ENCODE measurements around the gene TRMT1. TPM values are rescaled to one million over a fixed set of nuclear protein-coding genes. Genes with fewer than 3 reads are reported as not detected.

TRMT1 gene
- total RNA-seq, 1 donor from 2014 or later = 28.0 TPM

DNA sequence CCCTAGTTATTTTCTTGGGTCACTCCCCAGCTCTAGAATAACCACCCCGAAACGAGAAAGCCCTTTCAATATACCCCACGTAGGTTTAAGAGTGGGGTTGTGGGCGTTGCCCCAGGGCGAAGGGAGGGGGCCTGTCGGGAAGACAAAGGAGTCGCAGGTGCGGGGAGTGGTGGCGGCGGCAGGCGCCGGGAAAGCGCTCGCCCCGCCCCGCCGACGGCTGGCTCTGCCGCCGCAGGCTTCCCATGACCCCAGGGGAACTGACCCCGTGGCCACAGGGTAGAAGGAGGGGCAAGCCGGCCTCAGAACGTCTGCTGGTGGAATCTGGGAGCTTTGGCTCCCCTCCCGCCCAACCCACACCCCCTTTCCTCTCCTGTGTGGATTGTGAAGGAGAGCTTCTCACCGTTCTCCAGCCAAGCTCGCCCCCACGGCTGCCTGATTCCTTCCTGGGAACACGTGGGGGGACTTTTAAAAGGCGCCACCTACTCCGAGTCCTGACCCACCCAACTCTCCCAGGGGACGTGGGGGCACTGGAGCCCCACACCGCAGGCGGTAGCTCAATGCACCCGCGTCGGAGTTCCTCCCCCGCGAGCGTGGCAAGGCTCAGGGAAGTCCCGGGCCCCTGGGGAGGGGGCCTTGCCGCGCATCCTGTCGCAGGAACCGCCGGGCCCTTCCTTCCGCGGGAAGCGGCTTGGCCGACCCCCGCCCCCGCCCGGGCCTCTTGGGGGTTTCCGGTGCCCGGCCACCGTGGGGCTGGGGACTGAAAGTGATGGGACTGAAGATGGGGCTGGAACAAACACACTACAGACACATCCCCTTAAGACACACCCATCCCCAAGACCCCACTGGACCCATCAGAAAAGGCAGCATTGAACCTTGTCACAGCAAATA, 39.2 kb upstream of the TRMT1 start:
- H3K9me3 ChIP-seq = no peaks in the 10 kb centered on the region
- no peaks in the 10 kb centered on the region for H3K36me3 ChIP-seq
- H3K27ac ChIP-seq = peak overlapping the region; percentile 98
- TF ChIP-seq CTCF (IDR thresholded peaks at IDR 0.05) (no peak), POLR2AphosphoS5 (IDR thresholded peaks at IDR 0.05; ENCODE audit: insufficient read depth in 1 of 2, low read depth in 1 of 2) (peak in 1 of 2 donors; percentile 51), POLR2A (IDR thresholded peaks at IDR 0.05) (peak in 1 of 2 donors; percentile 20)
- no peaks in the 10 kb centered on the region for H3K27me3 ChIP-seq
- peak in 1 of 2 donors; percentile 92 for DNase-seq (ENCODE audit: extremely low spot score in 2 of 2)
- H3K4me1 ChIP-seq = peaks cover 20% of the 10 kb centered on the region
- intact Hi-C loops (cut with DNase I) = loop anchor here (10.0 kb wide), 1 partner anchor 689 kb away; no protein-coding TSS in a partner anchor
- H3K4me3 ChIP-seq = peak overlapping the region; percentile 82 to 84

DNA sequence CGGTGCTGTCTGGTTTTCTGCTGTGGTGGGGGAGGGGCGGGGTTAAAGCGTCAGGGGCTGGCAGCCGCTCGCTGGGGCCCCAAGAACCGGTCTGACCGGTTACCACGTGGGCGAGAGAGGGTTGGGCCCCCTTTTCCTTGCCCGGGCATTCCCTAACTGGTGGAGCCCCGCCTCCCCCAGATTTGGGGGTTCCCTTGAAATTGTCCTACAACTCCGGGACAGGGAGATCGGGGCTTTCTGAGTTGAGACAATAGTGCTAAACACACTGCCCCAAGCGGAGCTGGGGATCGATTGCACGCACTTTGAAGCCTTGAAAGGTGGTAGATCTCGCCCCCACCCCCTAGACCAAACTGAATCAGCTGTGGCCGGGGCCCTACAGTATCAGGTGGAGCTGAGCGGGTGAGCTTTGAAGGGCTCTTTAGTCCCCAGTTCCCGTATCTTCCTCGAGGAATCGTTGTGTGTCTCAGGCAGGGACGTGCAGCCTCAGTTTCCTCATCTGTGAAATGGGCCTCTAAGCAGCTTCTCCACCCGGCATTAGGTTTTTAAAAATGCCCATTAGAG, 38.5 kb upstream of the TRMT1 start:
- peaks cover 20% of the 10 kb centered on the region for H3K4me1 ChIP-seq
- no peaks in the 10 kb centered on the region for H3K36me3 ChIP-seq
- peak overlapping the region; percentile 82 to 84 for H3K4me3 ChIP-seq
- DNase-seq (ENCODE audit: extremely low spot score in 2 of 2) = peak in 1 of 2 donors; percentile 92
- intact Hi-C loops (cut with DNase I) = loop anchor here (5.0 to 10.0 kb wide), 2 partner anchors 53 to 690 kb away; partner anchors contain the start of gene LYL1
- no peaks in the 10 kb centered on the region for H3K9me3 ChIP-seq
- H3K27ac ChIP-seq = peak overlapping the region; percentile 98
- H3K27me3 ChIP-seq = no peaks in the 10 kb centered on the region
- TF ChIP-seq POLR2A (IDR thresholded peaks at IDR 0.05) (no peak), POLR2AphosphoS5 (IDR thresholded peaks at IDR 0.05; ENCODE audit: insufficient read depth in 1 of 2, low read depth in 1 of 2) (peak in 1 of 2 donors; percentile 26)

GRCh38 chr19:13154241-13154778, 37.8 kb upstream of the TRMT1 start:
- H3K4me3 ChIP-seq = peak overlapping the region; percentile 82 to 84
- H3K36me3 ChIP-seq = no peaks in the 10 kb centered on the region
- H3K27me3 ChIP-seq = no peaks in the 10 kb centered on the region
- DNase-seq (ENCODE audit: extremely low spot score in 2 of 2) = peak in 1 of 2 donors; percentile 99
- H3K27ac ChIP-seq = peak overlapping the region; percentile 98
- intact Hi-C loops (cut with DNase I) = loop anchor here (5.0 to 10.0 kb wide), 2 partner anchors 52 to 690 kb away; partner anchors contain the start of gene LYL1
- no peaks in the 10 kb centered on the region for H3K9me3 ChIP-seq
- H3K4me1 ChIP-seq = peaks cover 24% of the 10 kb centered on the region
- peak in 1 of 2 donors; percentile 93 for TF ChIP-seq POLR2A (IDR thresholded peaks at IDR 0.05)
- TF ChIP-seq CTCF (IDR thresholded peaks at IDR 0.05) = no peak
- peak; percentile 91 to 97 for TF ChIP-seq POLR2AphosphoS5 (IDR thresholded peaks at IDR 0.05; ENCODE audit: insufficient read depth in 1 of 2, low read depth in 1 of 2)

DNA sequence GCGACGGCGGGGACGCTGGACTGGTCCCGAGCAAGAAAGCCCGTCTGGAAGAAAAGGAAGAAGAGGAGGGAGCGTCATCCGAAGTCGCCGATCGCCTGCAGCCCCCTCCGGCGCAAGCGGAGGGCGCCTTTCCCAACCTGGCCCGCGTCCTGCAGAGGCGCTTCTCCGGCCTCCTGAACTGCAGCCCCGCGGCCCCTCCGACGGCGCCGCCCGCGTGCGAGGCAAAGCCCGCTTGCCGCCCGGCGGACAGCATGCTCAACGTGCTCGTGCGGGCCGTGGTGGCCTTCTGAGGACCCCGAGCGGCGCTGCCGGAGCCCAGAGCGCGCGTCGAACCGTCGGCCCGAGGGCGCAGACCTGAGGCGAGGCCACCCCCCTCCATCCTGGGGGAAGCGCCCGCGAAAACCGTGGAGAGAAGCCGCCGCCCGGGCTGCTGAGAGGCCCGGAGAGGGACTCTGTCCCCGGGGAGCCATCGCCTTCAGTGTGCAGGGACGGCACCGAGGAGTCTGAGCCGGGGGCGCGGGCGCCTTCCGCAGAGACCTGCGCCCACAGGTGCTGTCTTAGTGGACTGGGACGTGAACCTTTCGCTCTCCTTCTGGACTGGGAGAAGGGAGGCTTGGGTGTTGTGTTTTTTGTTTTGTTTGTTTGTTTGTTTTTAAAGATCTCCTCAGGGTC, 37.2 kb upstream of the TRMT1 start:
- H3K4me3 ChIP-seq = peak overlapping the region; percentile 82 to 84
- TF ChIP-seq CTCF (IDR thresholded peaks at IDR 0.05) = no peak
- no peak for TF ChIP-seq POLR2AphosphoS5 (IDR thresholded peaks at IDR 0.05; ENCODE audit: insufficient read depth in 1 of 2, low read depth in 1 of 2)
- TF ChIP-seq POLR2A (IDR thresholded peaks at IDR 0.05) = no peak
- H3K4me1 ChIP-seq = peaks cover 30% of the 10 kb centered on the region
- intact Hi-C loops (cut with DNase I) = loop anchor here (5.0 to 10.0 kb wide), 2 partner anchors 51 to 691 kb away; partner anchors contain the start of gene LYL1
- no peak for DNase-seq (ENCODE audit: extremely low spot score in 2 of 2)
- H3K27ac ChIP-seq = peak overlapping the region; percentile 98
- H3K27me3 ChIP-seq = no peaks in the 10 kb centered on the region
- no peaks in the 10 kb centered on the region for H3K36me3 ChIP-seq
- H3K9me3 ChIP-seq = no peaks in the 10 kb centered on the region
